Left cardiac atrium (tissue), 4 donors: ENCODE results near the gene ERN1. TPM values are rescaled to one million over a fixed set of nuclear protein-coding genes. Genes with fewer than 3 reads are reported as not detected.

Source experiments
- ATAC-seq, 2 donors: fragments of 200-7000 bp; cut with Tn5 transposase; one replicate each; pipeline ENCODE4 v1.9.1; 2020; ENCODE audit warnings: mild to moderate bottlenecking in 2 of 2, moderate library complexity in 2 of 2
- DNase-seq: peaks from one replicate; pipeline ENCODE4 v3.0.0-alpha.2; 2020
- intact Hi-C, 2 donors: fragments of 100-400 bp; cut with DNase I; formaldehyde crosslinking; loops; one replicate each; pipeline versions ENCODE4 v1.14.1 to v1.15.1; 2022 to 2023
- total RNA-seq, 2 donors: library from RNA; stranded (reverse); fragmentation: NEBNext Ultra II Directional; extraction: Animal tissue kit (Norgen Biotek cat#: 25700); gene quantifications; one replicate each; pipeline ENCODE4 v1.2.1, GENCODE V29; 2021
- donor health status: DM: no; HTN: yes; CAD: no.
- donor health status: DM: no; HTN: yes; CAD: no; lungs with severe emphysema.
- donor health status: DM: yes; HTN: yes; CAD: no.
- donor health status: Dilated cardiomyopathy.

Gene ERN1
- total RNA-seq, 2 donors from 2014 or later: 11.4 to 15.4 TPM

GRCh38 chr17:64147110-64148016 is 17.4 kb upstream of the ERN1 start:
- intact Hi-C loops: loop anchor here in 1 of 2 donors (5.0 kb wide), 1 partner anchor 115 kb away; the partner anchor contains the start of gene TEX2
- ATAC-seq: no peak
- no peak for DNase-seq

- peak; percentile 58 for ATAC-seq
- DNase-seq: peak; percentile 78
- intact Hi-C loops: loop anchor here in 1 of 2 donors (5.0 kb wide), 1 partner anchor 116 kb away; the partner anchor contains the start of gene TEX2
Measured at GRCh38 chr17:64146418-64147109, 16.6 kb upstream of the ERN1 start.

GRCh38 chr17:64145751-64146417 is 15.9 kb upstream of the ERN1 start:
- peak; percentile 98 for DNase-seq
- intact Hi-C loops: loop anchor here in 1 of 2 donors (5.0 kb wide), 1 partner anchor 116 kb away; the partner anchor contains the start of gene TEX2
- peak; percentile 97 for ATAC-seq

GRCh38 chr17:64145375-64145750 is 15.4 kb upstream of the ERN1 start:
- no peak for DNase-seq
- ATAC-seq: peak in 1 of 2 donors; percentile 1
- intact Hi-C loops: loop anchor here in 1 of 2 donors (5.0 kb wide), 1 partner anchor 117 kb away; the partner anchor contains the start of gene TEX2

- intact Hi-C loops: loop anchor here (10.0 kb wide), 1 partner anchor 75 kb away; no protein-coding TSS in a partner anchor
- DNase-seq: no peak
- ATAC-seq: peak in 1 of 2 donors; percentile 74
Measured at GRCh38 chr17:64139542-64139941, 9.6 kb upstream of the ERN1 start.

GRCh38 chr17:64138441-64138840 is 8.5 kb upstream of the ERN1 start:
- ATAC-seq: no peak
- intact Hi-C loops: loop anchor here (10.0 kb wide), 1 partner anchor 74 kb away; no protein-coding TSS in a partner anchor
- DNase-seq: no peak

- DNase-seq (no peak), ATAC-seq (no peak)
- intact Hi-C loops: loop anchor here (5.0 to 10.0 kb wide), 3 partner anchors 70 to 223 kb away; partner anchors contain the start of gene CSHL1 (in 2 of the 2)
Measured at GRCh38 chr17:64135000-64135399, 5.1 kb upstream of the ERN1 start.

- intact Hi-C loops: loop anchor here (5.0 to 10.0 kb wide), 3 partner anchors 70 to 222 kb away; partner anchors contain the start of gene CSHL1 (in 2 of the 2)
- no peak for DNase-seq
- no peak for ATAC-seq
Measured at GRCh38 chr17:64134216-64134970, 4.4 kb upstream of the ERN1 start.

GRCh38 chr17:64133546-64134215 is 3.7 kb upstream of the ERN1 start:
- intact Hi-C loops: loop anchor here (5.0 to 10.0 kb wide), 3 partner anchors 69 to 221 kb away; partner anchors contain the start of gene CSHL1 (in 2 of the 2)
- ATAC-seq: no peak
- DNase-seq: no peak

- intact Hi-C loops: loop anchor here (2.0 to 10.0 kb wide), 4 partner anchors 67 to 219 kb away; partner anchors contain the start of gene CSHL1 (in 2 of the 2)
- DNase-seq: no peak
- no peak for ATAC-seq
Measured at GRCh38 chr17:64131606-64132270, 1.8 kb upstream of the ERN1 start.

GRCh38 chr17:64130559-64131001 is 636 bp upstream of the ERN1 start:
- peak; percentile 0 to 1 for ATAC-seq
- peak; percentile 57 for DNase-seq
- intact Hi-C loops: loop anchor here (2.0 to 10.0 kb wide), 4 partner anchors 66 to 218 kb away; partner anchors contain the start of gene CSHL1 (in 2 of the 2)

- DNase-seq (no peak), ATAC-seq (no peak)
- intact Hi-C loops: no loop called here
Measured at GRCh38 chr17:64129515-64129764, 504 bp downstream of the ERN1 start.

GRCh38 chr17:64128787-64129514 is 993 bp downstream of the ERN1 start:
- DNase-seq (peak; percentile 42), ATAC-seq (peak; percentile 4 to 5)
- intact Hi-C loops: no loop called here

GRCh38 chr17:64126918-64127317 is 3.0 kb downstream of the ERN1 start:
- DNase-seq (no peak), ATAC-seq (no peak)
- intact Hi-C loops: no loop called here

GRCh38 chr17:64125937-64126336 is 4.0 kb downstream of the ERN1 start:
- no peak for DNase-seq
- intact Hi-C loops: no loop called here
- no peak for ATAC-seq

- ATAC-seq: no peak
- DNase-seq: no peak
- intact Hi-C loops: loop anchor here in 1 of 2 donors (5.0 kb wide), 1 partner anchor 37 kb away; no protein-coding TSS in a partner anchor
Measured at GRCh38 chr17:64124609-64125008, 5.3 kb downstream of the ERN1 start.
